Measurements from ENCODE around the gene VPS36. TPM values are rescaled to one million over a fixed set of nuclear protein-coding genes. Genes with fewer than 3 reads are reported as not detected.
A peak's percentile ranks its signal among the peaks of the same experiment; 100 is the strongest.

The VPS36 gene
- total and polyA plus RNA-seq, 4 donors, result 17.3 to 119 (median 30.1) TPM

DNA sequence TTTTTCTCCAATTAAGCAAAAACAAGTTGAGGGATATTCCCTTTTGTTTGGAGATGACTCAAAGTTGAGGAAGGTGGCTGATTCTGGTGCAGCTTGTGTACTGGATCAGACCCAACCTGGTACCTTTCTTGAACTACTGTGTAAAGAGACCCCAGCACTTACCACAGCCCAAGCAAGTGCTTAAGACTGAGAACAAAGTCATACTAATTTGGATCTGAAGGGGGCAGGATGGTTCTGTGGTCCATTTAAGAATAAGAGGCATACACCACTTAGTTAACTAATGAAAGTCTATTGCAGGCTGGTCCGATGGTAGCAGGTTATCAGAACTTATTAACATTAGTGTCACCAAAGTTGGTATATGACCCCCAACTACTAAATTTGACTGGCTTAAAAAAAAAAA lies 50.7 kb downstream of the VPS36 start:
- ATAC-seq (ENCODE audit: insufficient read depth, low FRiP score), result no peak
- H3K9ac ChIP-seq (ENCODE audit: insufficient read depth in 1 of 2, low read length in 2 of 2), result no peak overlapping the region
- peaks cover 0 to 9% (median 5%) of the 10 kb centered on the region in 3 donors for H3K27me3 ChIP-seq (ENCODE audit: control insufficient read depth in 3 of 3, insufficient read depth in 3 of 3, low read length in 2 of 3)
- no peak overlapping the region for H3K4me3 ChIP-seq
- DNase-seq, result no peak
- peaks cover 0 to 12% (median 3%) of the 10 kb centered on the region in 5 donors for H3K4me1 ChIP-seq (ENCODE audit: control insufficient read depth in 5 of 5, insufficient read depth in 5 of 5, low read length in 5 of 5)
- H3K9me3 ChIP-seq (ENCODE audit: control insufficient read depth in 4 of 4, insufficient read depth in 3 of 4, low read length in 3 of 4), result no peaks in the 10 kb centered on the region
- TF ChIP-seq, protein P1, sequence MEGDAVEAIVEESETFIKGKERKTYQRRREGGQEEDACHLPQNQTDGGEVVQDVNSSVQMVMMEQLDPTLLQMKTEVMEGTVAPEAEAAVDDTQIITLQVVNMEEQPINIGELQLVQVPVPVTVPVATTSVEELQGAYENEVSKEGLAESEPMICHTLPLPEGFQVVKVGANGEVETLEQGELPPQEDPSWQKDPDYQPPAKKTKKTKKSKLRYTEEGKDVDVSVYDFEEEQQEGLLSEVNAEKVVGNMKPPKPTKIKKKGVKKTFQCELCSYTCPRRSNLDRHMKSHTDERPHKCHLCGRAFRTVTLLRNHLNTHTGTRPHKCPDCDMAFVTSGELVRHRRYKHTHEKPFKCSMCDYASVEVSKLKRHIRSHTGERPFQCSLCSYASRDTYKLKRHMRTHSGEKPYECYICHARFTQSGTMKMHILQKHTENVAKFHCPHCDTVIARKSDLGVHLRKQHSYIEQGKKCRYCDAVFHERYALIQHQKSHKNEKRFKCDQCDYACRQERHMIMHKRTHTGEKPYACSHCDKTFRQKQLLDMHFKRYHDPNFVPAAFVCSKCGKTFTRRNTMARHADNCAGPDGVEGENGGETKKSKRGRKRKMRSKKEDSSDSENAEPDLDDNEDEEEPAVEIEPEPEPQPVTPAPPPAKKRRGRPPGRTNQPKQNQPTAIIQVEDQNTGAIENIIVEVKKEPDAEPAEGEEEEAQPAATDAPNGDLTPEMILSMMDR (IDR thresholded peaks at IDR 0.05; ENCODE audit: control extremely low read depth, extremely low read depth), result no peak
- peaks cover 0 to 4% (median 0%) of the 10 kb centered on the region in 4 donors for H3K36me3 ChIP-seq (ENCODE audit: control insufficient read depth in 4 of 4, insufficient read depth in 4 of 4, low read length in 4 of 4)
- WGBS, 2 donors, result 69 to 74% methylated on average over 1 of the region's 1 CpG
- no peak overlapping the region for H3K27ac ChIP-seq (ENCODE audit: low read depth in 1 of 2, low read length in 1 of 2)

DNA sequence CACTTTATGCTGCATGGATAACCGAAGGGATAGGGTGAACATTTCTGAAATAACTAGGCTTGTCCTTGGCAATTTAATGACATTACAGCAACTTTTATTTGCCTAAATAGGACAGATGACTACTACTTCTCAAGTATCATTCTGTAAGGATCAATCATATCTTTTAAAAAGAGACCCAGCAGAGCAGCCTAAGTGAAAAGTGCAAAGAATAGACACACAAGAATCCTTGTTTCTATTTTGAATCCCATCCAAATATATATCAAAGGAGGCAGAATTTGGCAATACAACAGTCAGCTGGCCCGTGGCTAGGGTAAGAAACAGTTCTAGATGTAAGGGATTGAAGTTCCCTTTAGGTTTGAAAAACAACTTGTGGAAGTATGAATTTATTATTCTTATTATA lies 51.4 kb downstream of the VPS36 start:
- H3K9me3 ChIP-seq (ENCODE audit: control insufficient read depth in 4 of 4, insufficient read depth in 3 of 4, low read length in 3 of 4), result no peaks in the 10 kb centered on the region
- H3K27me3 ChIP-seq (ENCODE audit: control insufficient read depth in 3 of 3, insufficient read depth in 3 of 3, low read length in 2 of 3), result peaks cover 0 to 3% (median 0%) of the 10 kb centered on the region in 3 donors
- peaks cover 0 to 12% (median 3%) of the 10 kb centered on the region in 5 donors for H3K4me1 ChIP-seq (ENCODE audit: control insufficient read depth in 5 of 5, insufficient read depth in 5 of 5, low read length in 5 of 5)
- ATAC-seq (ENCODE audit: insufficient read depth, low FRiP score) (no peak), DNase-seq (peak in 2 of 3 donors; percentile 39 to 47)
- peaks cover 0 to 4% (median 0%) of the 10 kb centered on the region in 4 donors for H3K36me3 ChIP-seq (ENCODE audit: control insufficient read depth in 4 of 4, insufficient read depth in 4 of 4, low read length in 4 of 4)
- WGBS, 2 donors, result 51 to 62% methylated on average over 2 of the region's 2 CpGs
- no peak overlapping the region for H3K27ac ChIP-seq (ENCODE audit: low read depth in 1 of 2, low read length in 1 of 2)
- no peak overlapping the region for H3K4me3 ChIP-seq
- H3K9ac ChIP-seq (ENCODE audit: insufficient read depth in 1 of 2, low read length in 2 of 2), result no peak overlapping the region
- TF ChIP-seq, protein P1 (IDR thresholded peaks at IDR 0.05; ENCODE audit: control extremely low read depth, extremely low read depth), result no peak

DNA sequence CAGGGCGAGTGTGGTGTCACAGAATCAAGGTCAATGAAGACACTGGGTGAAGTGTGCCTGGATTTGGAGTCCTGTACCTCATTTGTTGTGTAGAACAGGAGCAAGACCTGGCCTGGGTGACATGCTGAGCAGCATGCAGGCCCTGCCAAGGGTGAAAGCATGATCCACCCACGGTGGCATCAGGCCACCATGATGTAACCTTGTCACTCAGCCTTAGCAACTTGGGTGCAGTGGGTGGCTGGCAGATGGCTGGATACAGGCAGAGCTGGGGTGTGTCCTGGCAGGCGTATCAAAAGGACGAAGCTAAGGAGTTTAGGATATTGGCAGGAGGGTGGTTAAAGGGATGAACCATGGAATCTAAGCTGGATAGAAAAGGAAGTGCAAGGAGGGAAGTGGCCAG lies 54.7 kb downstream of the VPS36 start:
- H3K4me1 ChIP-seq (ENCODE audit: control insufficient read depth in 5 of 5, insufficient read depth in 5 of 5, low read length in 5 of 5), result peaks cover 0 to 12% (median 3%) of the 10 kb centered on the region in 5 donors
- H3K27ac ChIP-seq (ENCODE audit: low read depth in 1 of 2, low read length in 1 of 2), result no peak overlapping the region
- H3K36me3 ChIP-seq (ENCODE audit: control insufficient read depth in 4 of 4, insufficient read depth in 4 of 4, low read length in 4 of 4), result peaks cover 0 to 4% (median 0%) of the 10 kb centered on the region in 4 donors
- H3K9me3 ChIP-seq (ENCODE audit: control insufficient read depth in 4 of 4, insufficient read depth in 3 of 4, low read length in 3 of 4), result no peaks in the 10 kb centered on the region
- H3K9ac ChIP-seq (ENCODE audit: insufficient read depth in 1 of 2, low read length in 2 of 2), result no peak overlapping the region
- TF ChIP-seq, protein P1 (IDR thresholded peaks at IDR 0.05; ENCODE audit: control extremely low read depth, extremely low read depth), result no peak
- ATAC-seq (ENCODE audit: insufficient read depth, low FRiP score) (no peak), DNase-seq (no peak)
- H3K27me3 ChIP-seq (ENCODE audit: control insufficient read depth in 3 of 3, insufficient read depth in 3 of 3, low read length in 2 of 3), result no peaks in the 10 kb centered on the region
- no peak overlapping the region for H3K4me3 ChIP-seq
- 71% methylated on average over 4 of the region's 4 CpGs for WGBS, 2 donors

DNA sequence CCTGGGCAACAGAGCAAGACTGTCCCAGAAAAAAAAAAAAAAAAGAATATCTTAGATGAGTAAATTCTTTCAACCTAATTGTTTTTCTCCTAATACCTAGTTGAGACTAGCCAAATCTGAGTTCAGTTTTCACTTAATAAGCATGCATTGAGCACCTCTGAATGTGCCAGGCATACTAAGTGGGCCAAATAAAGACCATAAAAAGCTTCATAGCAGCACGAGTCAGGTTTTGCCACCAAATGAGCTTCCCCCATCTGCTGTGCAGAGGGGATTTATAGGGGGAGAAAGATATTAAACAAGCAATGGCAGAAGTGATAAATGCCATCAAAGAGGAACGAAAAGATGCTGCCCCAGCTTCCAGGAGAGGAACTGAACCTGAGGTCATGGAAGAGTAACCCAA lies 55.8 kb downstream of the VPS36 start:
- no peak overlapping the region for H3K4me3 ChIP-seq
- no peak for DNase-seq
- TF ChIP-seq, protein P1 (IDR thresholded peaks at IDR 0.05; ENCODE audit: control extremely low read depth, extremely low read depth), result no peak
- no peak overlapping the region for H3K9ac ChIP-seq (ENCODE audit: insufficient read depth in 1 of 2, low read length in 2 of 2)
- H3K9me3 ChIP-seq (ENCODE audit: control insufficient read depth in 4 of 4, insufficient read depth in 3 of 4, low read length in 3 of 4), result no peaks in the 10 kb centered on the region
- H3K36me3 ChIP-seq (ENCODE audit: control insufficient read depth in 4 of 4, insufficient read depth in 4 of 4, low read length in 4 of 4), result peaks cover 0 to 4% (median 0%) of the 10 kb centered on the region in 4 donors
- H3K27me3 ChIP-seq (ENCODE audit: control insufficient read depth in 3 of 3, insufficient read depth in 3 of 3, low read length in 2 of 3), result no peaks in the 10 kb centered on the region
- H3K27ac ChIP-seq (ENCODE audit: low read depth in 1 of 2, low read length in 1 of 2), result no peak overlapping the region
- WGBS, 2 donors, result 65 to 75% methylated on average over 2 of the region's 2 CpGs
- peaks cover 0 to 12% (median 3%) of the 10 kb centered on the region in 5 donors for H3K4me1 ChIP-seq (ENCODE audit: control insufficient read depth in 5 of 5, insufficient read depth in 5 of 5, low read length in 5 of 5)
- no peak for ATAC-seq (ENCODE audit: insufficient read depth, low FRiP score)

Measured in lung (tissue), 12 donors.